GM23248 (cell line): Measurements from ENCODE around the gene MAP2K5.

ENCODE experiments used
- EZH2 ChIP-seq: fragments of 200-600 bp; sonication (generic); IDR thresholded peaks from 2 replicates; pipeline ENCODE4 v1.6.1; 2018; ENCODE audit warnings: antibody characterized with exemption, mild to moderate bottlenecking; ENCODE audit not compliant: insufficient read depth, poor library complexity, severe bottlenecking
- EZH2phosphoT487 ChIP-seq: fragments of 200-600 bp; sonication (generic); IDR thresholded peaks from 2 replicates; pipeline ENCODE4 v1.6.1; 2018; ENCODE audit warnings: antibody characterized with exemption, moderate library complexity, mild to moderate bottlenecking, low read depth; ENCODE audit not compliant: insufficient read depth

- TF ChIP-seq EZH2phosphoT487 (no peak), EZH2 (no peak)
Measured at GRCh38 chr15:67608638-67608959, 66.1 kb downstream of the MAP2K5 start.
